Pons (tissue), 1 donor: ENCODE data around the gene ENOX1.
A peak's percentile ranks its signal among the peaks of the same experiment; 100 is the strongest.

Source experiments
- DNase-seq: peaks from one replicate; pipeline ENCODE4 v3.0.0-alpha.2; 2016; ENCODE audit warnings: low spot score

The ENOX1 gene

DNA sequence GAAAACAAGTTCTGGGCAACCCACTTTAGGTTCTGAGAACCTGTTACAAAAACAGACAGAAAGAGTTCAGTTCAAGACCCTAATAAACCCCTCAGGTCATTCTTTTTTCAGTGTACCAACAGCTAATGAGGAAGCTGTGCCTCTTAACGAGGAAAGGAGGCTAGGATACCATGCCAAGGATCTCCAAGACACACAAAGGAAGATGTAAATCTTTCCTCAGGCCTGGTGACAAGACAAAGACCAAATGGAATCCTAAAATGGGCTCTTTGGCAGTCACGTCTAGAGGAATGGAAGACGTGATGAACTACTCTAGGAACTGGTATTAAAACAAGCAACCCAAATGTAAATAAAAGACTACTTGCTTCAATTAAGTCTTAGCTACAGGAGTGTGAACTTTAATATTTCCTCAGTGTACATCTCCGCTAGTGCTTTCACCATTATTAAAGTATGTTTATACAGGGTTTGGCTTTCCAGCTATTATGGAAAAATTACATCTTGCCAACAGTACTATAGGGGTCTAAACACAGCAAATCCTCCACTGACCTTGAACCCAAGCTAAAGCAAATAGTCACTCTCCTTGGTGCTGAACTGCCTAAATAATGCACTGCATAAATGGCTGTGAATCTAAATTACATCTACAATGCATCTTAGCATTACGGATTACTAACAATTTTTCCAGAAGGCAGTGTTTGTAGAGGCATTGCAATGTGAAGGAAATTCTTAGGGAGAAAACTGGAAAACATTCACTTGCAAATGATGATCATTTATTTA lies 42.3 kb downstream of the ENOX1 start:
- no peak for DNase-seq

DNA sequence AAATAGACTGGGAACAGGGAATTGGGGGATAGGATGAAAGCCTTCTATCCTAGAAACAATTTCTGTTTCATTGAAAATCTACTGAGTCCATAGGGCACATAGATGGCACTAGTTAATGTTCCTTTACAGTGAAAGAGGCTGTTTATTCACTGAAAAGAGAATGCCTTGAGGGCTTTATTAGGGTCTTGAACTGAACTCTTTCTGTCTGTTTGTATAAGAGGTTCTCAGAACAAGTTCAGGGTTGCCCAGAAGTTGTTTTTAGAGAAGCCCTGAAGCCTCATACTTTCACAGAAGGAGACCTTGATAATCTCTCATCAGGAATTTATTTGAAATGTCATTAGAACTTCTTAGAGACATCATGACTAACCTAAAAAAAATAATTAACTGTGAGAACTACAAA lies 43.9 kb downstream of the ENOX1 start:
- DNase-seq: no peak

DNA sequence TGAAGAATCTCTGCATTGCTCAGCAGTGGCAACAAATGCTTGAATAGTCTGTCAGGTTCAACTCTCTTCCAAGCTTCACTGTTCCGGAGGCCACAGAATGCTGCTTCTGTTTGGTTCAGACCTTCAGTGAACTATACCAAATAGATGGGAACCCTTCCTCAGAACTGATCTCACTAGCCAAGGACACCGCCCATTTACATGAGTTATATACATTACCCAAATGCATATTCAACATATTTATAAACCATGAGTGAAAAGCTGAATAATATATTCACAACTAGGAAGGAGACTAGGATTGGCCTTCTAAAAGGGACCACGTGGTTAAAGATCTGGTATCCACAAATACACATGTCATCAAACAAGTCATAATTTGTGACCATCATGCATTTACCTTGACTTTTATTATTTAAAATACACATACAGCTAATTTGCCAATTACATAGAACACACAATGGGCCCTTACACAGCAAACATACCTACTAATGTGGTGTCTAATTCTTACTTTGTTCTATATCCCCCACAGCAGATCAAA lies 49.3 kb downstream of the ENOX1 start:
- no peak for DNase-seq

DNA sequence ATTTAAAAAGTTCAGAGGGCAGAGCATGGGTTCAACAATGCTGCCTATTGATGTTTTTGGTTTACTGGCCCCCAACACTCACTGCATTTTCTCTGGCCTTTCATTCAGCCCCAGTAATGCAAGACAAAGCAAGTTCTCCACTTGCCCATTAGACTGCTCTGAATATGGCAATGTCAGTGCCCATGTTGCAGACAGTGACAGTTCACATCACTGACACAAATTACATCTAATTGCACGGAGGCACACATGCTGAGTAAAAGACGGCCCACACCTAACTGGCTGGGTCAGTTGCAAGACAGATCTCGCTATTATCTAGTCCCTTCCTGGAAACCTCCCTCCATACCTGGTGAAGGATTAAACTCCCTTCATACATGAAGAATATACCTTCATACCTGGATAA lies 54.0 kb downstream of the ENOX1 start:
- no peak for DNase-seq

DNA sequence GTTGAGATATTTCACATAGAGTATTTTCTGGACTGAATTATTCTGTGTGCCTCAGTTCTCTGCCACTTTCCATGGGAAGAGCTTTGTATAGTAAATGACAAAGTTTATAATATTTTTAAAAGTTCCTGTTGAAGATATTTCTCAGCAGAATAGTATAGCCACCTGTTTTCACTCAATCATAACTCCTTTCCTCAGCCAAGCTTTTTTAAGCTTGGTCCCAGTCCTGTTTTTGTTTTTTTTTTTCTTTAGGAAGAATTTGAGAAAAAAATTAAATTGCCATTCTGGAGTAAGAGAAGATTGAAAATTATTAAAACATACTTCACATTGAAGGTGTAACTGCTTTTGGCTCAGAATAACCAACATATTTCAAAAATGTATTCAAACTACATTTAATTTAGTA lies 55.5 kb downstream of the ENOX1 start:
- DNase-seq: no peak

DNA sequence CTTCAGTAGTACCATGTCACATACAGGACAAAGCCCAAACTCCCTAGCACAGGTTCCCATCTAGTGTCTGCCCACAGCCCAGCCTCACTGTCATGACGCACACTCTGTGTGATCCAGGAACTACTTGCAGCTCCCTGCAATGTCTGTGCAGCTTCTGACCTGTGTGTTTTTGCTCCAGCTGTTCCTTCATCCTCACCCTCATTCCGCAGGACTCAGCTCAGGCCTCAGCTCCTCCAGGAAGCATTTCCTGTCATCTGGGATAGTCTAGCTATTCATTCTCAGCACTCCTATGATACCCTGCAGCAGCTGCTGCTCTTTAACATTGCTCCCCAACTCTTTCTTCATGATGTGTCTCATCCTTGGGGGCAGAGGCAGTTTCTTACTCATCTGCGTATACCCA lies 56.1 kb downstream of the ENOX1 start:
- no peak for DNase-seq

DNA sequence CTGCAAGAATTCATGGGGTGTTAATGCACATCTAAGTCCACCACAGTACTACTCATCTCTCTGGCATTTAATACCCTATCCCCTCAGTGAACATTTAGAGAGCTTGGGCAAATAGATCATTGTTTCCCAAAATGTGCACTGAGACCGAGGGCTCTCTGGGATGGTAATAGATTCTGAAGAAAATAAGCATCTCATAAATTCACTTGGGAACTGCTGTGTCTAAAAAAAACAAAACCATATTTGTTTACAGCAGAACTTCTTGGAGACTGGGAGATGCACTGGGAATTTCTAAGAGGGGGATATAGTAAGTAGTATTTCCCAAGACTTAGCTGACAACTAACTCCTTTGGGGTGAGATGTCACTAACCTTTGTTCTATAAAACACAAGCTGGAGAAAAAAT lies 58.4 kb downstream of the ENOX1 start:
- DNase-seq: no peak

DNA sequence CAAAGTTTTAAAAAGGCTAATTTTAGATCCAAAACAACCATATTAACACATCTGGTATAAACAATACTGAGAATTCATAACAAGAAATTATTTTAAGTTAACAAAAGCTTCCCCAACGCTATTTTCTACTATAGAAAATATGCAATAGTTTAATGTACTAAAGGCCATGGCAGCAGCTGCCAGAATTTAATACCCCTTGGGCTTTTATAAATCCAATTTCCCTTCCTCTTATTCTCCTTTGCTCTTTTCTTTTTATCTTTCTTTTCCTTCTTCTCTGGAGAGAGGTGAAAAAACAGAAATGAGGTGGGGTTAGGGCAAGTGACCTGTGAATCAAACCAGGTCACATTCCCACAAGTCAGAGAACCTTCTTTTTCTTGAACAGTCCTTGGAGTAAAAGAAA lies 58.9 kb downstream of the ENOX1 start:
- DNase-seq: no peak

DNA sequence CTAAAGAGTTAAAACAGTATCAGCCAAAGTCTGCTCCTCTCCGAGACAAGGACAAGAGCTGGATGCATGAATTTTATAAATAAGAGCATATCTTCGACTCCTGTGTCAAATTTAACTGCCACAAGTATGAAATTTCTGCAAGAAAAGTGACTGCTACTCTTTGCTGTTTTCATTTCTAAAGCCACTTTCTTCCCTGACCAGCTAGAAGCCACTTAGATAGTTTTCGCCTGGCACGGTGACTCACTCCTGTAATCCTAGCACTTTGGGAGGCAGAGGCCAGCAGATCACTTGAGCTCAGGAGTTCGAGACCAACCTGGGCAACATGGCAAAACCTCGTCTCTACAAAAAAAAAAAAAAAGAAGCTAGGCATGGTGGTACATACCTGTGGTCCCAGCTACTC lies 61.3 kb downstream of the ENOX1 start:
- no peak for DNase-seq

DNA sequence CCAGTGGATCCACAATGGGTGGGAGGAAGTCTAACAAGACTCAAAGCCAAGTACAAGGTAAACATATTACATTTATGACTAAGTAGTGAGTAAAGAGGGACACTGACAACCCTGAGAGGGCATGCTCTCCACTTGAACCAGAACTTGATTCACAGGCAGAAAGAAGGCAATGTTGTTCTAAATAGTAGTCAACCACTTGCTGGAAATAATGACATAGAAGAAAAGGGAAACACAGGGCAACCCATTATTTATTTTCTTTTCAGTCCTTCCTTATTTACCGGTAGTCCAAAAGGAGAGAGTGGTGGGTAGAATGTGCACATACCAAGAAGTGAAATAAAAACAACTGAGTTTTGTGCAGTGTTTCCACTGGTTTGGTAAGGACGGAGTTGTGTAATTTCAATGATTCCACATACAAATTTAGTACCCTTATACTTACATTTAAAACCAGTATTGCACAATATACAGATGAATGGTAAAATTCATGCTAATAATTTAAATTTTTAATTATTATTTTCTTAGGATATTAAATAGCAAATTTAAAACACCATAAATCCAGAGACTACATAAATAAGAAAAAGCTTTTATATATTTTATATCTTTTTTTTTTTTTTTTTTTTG lies 65.9 kb downstream of the ENOX1 start:
- no peak for DNase-seq

DNA sequence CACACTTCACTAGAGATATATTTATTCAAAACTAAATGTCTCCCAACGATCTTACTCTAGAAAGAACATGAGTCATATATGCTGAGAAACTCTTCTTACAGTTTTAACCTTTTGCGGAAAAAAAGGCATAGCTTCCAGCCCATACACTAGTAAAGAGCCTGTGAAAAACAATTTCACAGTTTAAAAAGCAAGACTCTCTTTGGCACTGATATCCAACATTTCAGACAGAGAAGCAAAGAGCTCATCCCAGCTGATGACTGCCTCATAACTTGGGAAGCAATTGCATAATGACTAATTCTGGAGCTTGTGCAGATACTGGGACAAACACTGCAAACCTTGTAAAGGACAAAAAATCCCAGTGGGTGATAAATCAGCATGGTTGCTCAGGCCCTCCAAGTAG lies 88.0 kb downstream of the ENOX1 start:
- DNase-seq: peak; percentile 65

DNA sequence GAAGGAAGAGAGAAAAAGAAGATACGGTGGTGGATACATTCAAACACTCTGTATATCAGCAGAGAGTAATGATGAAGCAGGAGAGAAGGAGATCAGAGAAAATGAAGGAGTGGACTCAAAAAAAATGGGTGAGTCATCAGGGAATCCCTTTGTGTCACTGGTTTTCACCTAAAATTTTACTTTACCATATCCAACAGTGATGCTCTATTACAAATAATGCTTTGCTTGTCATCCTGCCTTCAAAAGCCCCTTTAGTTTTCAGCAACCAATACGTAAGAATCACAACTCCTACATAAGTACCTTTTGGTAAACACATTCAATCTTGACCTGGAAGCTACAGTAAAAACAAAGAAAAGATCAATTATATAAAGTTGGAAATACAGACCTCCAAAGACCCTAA lies 88.8 kb downstream of the ENOX1 start:
- DNase-seq: no peak

DNA sequence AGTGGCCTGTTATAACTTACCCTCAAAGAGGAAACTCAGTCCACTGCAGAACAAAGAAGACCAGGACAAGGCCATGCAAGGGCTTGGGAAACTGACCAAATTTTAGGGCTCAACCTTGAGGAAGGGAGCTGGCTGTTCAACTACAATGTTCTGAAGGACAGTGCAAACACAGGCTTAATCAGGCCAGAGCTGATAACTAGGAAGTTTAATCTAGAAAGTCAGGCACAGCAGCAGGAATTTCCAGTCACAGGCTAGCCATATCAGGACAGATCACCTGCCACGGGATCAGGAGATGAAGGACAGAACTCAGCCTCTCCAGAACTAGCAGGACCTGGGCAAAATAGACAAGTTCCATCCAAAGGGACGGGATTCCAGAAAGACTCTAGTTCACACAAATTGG lies 89.4 kb downstream of the ENOX1 start:
- no peak for DNase-seq

DNA sequence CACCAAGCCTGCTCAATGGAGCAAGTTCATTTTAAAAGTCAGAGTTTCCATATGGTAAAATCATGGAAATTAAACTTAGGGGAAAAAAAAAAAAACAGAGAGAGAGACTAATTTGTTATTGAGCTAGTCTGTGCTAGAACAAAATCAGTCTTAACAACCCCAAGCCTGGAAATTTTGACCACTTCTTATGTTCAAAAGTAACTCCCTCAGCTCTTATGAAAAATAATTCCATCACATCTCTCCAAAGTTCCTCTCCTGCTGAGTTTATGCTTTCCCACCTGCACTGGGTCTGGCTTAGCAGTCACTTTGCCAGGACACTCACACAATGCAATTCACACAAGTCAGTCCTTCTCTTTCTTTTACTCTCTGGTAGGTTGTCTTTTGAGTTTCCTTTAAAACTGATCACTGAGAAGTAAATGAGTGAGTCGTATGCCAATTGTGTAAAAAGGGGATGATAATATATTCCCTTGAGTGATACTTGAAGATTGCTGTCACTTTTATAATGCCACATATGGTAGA lies 92.6 kb downstream of the ENOX1 start:
- DNase-seq: no peak

DNA sequence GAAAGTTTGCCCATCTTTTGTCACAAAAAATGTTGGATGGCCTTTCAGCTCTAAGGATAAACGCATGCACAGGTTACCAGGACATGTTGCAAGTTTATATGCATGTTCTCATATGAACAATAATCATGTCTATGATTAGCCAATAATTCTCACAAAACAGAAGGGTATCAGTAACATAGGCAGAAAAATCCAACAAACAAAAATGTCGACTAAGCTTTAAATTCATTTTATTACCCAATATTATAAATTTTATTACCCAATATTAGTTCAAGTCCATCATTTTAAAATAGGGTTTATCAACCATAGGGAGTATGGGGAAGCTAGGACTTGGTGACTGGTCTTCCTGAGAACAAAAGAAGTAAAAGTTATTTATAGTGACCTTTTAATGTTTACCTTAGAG lies 93.1 kb downstream of the ENOX1 start:
- DNase-seq: no peak

DNA sequence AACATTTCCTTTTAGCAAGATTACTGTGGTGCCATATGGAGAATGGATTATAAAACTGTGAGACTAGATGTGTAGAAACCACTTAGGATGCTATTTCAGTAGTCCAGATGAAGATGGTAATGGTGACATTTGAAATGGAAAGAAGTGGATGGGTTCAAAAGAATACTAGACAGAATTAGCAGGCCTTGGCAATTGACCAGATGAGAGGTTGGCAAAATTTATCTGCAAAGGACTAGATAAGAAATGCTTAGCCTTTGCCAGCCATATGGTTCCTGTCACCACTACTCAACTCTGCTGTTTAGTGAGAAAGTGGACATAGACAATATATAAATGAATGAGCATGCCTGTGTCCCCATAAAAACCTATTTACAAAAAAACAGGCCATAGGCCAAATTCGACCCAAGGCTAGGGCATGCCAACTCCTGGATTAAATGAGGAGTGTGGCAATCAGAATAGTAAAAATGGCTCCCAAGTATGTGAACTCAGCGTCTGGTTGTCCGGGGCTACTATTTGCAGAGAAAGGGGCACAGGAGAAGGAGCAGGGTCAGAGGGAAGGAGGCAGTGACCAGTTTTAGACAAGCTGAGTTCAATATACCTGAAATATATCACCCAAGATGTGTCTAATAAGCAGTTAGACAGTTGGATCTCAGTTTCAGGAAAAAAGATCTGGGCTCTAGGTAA lies 98.4 kb downstream of the ENOX1 start:
- DNase-seq: no peak

DNA sequence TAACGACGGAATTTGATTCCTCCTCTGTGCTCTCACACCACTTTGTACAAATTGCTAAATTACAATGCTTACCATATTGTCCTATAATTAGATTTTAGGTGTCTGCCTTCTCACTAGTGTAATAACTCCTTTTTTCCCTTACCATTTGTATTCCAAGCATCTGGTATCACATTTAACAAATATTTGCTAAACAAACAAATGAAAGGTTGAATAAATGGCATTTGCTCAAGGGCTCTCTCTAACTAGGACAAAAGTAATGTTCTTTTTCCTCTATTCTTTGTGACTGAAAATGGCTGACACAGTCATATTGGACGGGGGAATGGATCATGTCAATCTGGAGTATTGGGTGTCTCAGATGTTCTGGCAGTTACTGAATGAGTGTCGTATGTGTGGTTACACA lies 99.7 kb downstream of the ENOX1 start:
- DNase-seq: no peak

DNA sequence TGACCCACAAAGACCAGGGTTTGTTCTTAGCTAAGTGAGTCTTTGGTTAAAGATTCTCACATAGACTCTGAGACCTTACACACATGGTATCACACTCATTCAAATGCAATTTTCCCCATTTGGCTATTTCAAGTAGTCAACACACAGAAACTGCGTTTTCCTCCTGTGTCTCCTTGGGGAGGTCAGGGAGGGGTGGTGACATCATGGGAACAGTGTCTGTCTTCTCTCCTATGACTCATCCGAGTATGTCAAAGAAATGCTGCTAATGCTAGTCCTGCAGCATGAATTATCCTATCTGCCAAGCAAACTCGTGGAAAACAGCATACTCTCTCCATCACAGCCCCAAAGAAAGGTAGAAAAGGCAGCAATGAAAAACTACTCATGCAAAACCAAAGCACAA lies 100.2 kb downstream of the ENOX1 start:
- peak; percentile 34 for DNase-seq

DNA sequence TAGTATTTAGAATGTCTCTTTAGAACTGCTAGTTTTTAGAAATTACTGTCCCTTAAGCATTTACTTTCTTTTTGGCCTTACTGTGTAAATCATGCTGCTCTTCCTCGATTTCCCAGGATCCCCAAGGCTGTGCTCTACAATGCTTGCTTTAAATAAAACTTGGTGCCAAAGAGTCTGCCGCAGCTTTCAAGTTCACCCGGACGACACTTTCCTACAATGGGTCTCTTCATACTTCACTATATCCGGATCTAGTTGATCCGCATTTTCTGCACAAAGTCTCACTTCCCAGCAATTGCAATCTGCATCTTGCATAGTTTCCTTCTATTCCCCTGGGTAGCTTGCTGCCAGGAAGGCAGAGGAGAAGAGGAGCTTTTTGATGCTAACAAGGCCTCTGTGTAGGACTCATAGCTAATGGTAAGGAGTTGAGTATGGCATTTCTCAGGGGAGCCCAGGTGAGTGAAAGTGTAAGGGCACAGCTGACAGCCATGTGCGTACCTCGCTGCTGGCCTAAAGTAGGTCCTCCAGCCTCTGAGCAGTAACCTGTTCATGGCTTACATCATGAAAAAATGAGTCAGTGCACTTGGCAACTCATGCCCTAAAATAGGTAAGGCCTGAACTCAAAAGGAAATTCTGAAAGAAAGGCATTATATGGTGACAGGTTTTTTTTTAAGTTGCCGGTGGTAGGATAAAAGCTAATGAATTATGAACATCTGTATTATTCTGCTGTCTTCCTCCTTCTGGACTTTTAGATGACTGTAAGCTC lies 101.6 kb downstream of the ENOX1 start:
- peak; percentile 25 for DNase-seq

DNA sequence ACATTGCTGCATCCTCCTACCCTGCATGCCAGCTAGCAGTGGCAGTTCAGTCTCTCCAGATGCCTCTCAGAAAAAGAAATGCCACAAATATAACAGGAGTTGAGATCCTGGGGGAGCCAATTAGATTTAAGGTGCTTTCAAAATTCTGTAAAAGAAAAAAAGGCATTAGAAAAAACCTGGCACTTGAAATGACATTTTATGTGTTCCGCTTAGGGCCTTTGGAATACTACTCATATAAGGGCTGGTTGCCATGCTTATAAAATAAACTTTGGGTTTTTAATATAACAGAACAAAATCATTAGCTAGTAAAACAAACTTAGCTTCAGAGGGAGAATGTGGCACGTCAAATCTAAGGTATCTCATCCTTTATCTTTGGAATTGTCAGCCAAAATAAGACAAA lies 104.1 kb downstream of the ENOX1 start:
- DNase-seq: no peak

DNA sequence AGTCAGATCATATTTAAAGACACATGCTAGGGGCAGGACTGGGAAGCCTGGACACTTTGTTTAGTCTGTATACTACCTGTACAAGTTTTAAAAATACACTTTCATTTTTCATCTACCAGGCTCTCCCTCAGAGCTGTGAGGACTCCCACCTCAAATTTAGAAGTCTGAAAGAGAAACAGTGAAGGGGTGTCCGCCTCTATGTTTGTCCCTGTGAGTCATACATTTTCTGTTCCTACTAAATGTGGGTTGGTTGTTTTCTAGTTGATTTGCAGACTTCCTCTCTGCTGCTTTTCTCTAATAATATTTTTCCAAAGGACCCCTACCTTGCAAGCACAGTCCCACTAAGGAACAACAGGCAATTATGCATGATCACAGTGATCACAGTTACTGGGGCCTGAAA lies 110.5 kb downstream of the ENOX1 start:
- no peak for DNase-seq

DNA sequence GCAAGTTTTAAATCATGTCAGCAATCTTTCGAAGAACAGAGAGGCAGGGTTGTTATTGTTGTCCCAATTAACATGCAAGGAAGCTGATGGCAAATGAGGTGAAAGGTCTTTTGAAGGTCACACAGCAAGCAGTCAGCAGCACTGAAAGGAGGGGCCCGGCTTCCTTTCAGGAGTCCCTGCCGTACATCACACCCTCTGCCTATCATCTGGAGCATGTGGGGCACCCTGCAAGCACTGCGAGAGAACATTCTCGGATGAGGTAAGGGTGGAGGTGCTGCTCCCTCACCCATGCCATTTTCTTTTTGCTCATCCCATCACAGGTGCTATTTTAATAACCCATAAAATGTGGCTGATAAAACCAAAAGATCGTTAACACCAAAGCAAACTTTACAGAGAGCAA lies 111.2 kb downstream of the ENOX1 start:
- no peak for DNase-seq
